GM18867 (cell line): ENCODE results near the gene ZNF593.
A peak's percentile ranks its signal among the peaks of the same experiment; 100 is the strongest.

Experiments used
- ATAC-seq: cut with Tn5 transposase; IDR thresholded peaks from one replicate; pipeline ENCODE4 v1.9.1; 2021; ENCODE audit warnings: mild to moderate bottlenecking, moderate library complexity; ENCODE audit not compliant: unreplicated experiment

Gene ZNF593

DNA sequence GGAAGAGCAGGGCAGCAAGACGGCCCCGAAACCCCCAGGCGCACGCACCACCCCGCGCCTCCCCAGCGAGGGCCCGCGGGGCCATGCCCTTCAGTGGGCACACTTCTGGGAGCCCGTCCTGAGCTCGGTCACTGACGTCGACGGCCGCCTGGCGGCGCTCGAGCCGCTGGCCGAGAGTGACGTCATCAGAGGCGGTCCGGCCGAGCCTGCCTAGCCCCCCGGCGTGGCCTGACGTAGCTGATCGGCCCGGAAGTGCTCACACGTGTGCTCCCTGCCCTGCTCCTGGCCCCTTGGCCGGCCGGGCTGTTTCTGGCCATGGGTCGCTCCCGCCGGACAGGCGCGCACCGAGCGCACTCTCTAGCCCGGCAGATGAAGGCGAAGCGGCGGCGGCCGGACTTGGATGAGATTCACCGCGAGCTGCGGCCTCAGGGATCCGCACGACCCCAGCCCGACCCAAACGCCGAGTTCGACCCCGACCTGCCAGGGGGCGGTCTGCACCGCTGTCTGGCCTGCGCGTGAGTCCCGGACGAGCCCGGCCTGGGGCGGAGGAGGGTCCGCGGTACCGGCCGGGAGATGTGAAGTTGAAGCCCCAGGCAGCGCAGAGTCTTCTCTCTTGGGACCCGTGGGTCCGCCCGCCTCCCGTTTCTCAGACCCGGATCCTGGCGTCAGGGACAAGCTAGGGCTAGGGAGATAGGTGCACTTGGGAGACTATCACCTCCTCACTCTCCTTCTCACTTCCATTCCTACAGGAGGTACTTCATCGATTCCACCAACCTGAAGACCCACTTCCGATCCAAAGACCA is at the start of gene ZNF593:
Gene ZNF593, plus strand, starts transcription at position 240 of the 803 bp plus-strand sequence. Its CDS starts 76 bp downstream, at position 316.
- peak; percentile 81 for ATAC-seq

DNA sequence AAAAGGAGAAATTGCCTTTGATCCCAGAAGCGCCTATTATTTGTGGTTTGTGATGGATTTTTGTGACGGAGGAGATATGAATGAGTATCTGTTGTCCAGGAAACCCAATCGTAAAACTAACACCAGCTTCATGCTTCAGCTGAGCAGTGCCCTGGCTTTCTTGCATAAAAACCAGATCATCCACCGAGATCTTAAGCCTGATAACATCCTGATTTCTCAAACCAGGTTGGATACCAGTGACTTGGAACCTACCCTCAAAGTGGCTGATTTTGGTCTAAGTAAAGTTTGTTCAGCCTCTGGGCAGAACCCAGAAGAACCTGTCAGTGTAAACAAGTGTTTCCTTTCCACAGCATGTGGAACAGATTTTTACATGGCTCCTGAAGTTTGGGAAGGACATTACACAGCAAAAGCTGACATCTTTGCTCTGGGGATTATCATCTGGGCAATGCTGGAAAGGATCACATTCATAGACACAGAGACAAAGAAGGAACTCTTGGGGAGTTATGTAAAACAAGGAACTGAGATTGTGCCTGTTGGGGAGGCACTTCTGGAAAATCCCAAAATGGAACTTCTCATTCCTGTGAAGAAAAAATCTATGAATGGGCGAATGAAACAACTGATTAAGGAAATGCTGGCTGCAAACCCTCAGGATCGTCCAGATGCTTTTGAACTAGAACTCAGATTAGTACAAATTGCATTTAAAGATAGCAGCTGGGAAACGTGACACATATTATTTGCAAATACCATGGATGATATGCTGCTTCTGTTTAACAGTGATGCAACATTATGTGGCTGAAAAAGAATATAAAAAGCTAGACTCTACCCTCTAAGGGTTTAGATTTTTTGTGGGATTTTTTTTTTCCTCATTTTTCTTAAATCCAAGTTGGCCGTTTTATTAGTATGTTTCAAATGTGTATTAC is 47.6 kb upstream of the ZNF593 start:
- ATAC-seq: no peak

GRCh38 chr1:26122988-26123973 is 46.4 kb upstream of the ZNF593 start:
- no peak for ATAC-seq

DNA sequence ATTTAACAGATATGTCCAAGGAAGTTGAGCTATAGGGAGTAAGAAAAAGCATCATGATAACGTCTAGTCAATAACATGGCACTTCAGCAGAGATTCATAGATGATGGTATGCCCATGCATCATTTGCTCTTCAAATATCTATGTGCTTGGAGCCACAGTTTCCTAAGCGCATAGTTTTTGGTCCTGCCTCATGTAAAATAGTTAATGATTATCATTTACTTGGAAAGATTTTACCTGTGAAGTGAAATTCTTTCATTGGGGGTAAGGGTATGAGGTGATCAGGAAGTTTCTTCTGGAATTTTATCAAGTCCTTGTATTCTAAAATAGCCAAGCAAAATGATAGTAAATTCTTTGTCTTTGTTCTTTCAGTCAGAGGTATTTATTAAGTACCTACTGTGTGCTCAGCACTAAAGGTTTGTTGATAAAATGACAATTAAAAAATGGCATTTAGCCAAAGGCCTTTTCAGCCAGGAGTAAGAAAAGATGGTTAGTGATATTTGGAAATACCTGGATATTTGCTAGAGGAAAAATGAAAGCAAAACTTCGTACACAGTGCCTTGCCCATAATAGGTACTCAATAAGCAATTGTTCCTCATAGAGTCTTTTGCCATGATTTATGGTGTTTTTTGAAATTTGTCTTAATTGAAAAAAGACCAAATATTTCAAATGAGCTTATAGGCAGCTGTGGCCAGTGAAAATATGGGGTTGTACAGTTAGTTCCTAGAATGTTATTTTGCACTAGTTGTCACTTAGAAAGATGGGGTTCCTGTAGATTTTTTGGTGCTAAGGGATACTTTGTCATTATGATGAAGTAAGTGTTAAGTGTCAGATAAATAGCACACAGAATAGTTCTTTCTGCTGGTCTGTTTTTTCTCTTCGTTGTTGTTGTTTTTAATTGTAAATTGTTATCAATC is 45.0 kb upstream of the ZNF593 start:
- ATAC-seq: no peak

DNA sequence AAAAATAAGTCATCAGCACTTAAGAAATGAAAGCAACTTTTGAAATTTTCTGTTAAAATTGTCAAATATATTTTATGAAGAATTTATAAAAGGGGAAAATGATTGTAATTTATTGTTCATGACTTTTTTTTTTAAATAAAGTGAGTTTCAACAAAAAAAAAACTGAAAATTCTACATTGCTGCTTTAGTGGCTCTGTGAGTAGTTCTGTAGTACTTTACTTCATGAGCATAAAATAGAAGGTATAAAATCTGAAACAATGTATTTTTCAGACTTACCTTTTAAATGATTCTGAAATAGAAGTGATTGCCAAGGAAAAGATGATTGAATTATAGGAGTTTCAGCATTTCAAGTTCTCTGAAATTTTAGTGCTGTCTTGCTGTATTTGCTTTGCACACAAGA is 44.3 kb upstream of the ZNF593 start:
- ATAC-seq: no peak

DNA sequence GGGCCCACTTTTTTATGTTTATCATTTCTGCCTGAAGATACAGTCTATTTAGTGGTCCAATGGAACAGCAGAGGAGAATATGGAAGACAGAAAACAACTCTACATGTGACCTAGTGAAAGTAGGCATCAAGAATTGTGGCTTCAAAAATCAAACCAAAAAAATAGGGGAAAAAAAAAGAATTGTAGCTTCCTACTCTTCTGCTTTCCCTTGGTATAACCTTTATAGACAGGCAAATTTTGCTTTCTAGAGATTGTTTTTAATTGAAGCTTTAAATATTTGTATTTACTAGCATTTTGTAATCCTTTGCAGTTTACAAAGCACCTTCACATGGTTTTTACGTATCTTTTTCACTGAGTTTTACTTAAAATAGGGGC is 43.8 kb upstream of the ZNF593 start:
- ATAC-seq: no peak

GRCh38 chr1:26126321-26127084 is 43.2 kb upstream of the ZNF593 start:
- peak; percentile 82 for ATAC-seq

GRCh38 chr1:26127235-26128163 is 42.2 kb upstream of the ZNF593 start:
- no peak for ATAC-seq

DNA sequence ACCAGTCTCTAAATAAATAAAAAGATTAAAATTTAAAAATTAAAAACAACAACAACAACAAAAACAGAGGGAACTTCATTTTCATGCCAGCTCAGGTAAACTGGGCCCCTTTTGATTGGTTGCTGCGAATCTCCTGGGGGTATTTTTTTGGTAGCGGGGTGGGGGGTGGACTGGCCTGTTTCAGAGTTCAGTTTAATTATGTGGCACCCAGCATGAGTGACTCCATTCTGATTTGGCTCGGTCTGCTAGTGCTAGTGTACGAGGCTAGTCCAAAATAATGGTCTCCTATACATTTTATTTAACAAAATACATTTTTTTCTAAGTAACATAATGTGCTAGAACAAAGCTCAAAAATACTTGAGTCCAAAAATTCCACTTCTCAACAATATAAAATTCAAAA is 39.9 kb upstream of the ZNF593 start:
- no peak for ATAC-seq

- no peak for ATAC-seq
Measured at GRCh38 chr1:26130695-26131094, 39.0 kb upstream of the ZNF593 start.

- no peak for ATAC-seq
Measured at GRCh38 chr1:26132128-26132833, 37.4 kb upstream of the ZNF593 start.

DNA sequence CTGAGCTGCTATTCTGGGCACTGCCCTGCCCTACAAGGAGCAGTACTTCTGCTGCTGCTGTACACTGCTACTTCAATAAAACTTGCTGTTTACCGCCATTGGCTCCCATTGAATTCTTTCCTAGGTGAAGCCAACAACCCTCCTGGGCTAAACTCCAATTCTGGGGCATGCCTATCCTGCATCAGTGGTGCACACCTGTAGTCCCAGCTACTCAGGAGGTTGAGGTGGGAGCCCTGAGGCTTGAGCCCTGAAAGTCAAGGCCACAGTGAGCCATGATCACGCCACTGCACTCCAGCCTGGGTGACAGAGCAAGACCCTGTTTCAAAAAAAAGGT is 36.9 kb upstream of the ZNF593 start:
- ATAC-seq: no peak

GRCh38 chr1:26134466-26134865 is 35.2 kb upstream of the ZNF593 start:
- ATAC-seq: no peak

DNA sequence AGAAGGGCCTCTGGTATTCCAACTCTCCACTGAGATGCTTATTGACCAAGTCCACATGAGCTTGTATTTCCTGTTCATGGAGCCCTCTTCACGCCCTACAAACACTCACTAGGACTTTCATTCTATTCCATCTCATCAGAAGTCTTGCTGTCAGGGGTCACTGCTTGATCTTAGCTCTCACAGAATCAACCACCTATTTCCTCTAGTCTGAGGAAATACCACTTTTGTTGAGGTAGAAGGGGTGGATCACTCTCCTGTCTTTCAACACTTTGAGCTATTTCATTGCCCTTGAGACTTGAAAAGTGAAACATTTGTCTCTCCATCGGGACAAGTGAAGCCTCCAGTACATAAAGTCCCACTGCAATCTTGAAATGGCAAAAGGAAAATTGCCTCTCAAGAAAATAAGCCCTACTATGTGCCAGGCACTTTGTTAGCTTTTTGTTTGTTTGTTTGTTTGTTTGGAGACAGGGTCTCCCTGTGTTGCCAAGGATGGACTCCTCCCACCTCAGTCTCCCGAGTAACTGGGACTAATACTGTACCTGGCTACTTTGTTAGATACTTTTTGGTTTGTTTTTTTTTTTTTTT is 30.6 kb upstream of the ZNF593 start:
- no peak for ATAC-seq

DNA sequence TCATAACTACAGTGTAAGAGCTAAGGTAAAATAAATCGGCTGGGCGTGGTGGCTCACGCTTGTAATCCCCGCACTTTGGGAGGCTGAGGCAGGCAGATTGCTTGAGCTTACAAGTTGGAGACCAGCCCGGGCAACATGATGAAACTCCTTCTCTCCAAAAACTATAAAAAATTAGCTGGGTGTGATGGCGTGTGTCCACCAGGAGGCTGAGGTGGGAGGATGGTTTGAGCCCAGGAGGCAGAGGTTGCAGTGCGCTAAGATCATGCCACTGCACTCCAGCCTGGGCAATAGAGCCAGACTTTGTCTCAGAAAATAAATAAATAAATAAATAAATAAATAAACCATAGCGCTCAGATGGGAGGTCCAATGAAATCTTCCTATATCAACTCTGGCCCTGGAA is 27.5 kb upstream of the ZNF593 start:
- ATAC-seq: no peak

- no peak for ATAC-seq
Measured at GRCh38 chr1:26145041-26145959, 24.4 kb upstream of the ZNF593 start.
